Measurements from ENCODE around the gene TNP2. TPM values are rescaled to one million over a fixed set of nuclear protein-coding genes. Genes with fewer than 3 reads are reported as not detected.

TNP2 gene
- total RNA-seq, 1 experiment from 2014 or later: not detected

- TF ChIP-seq ZNF274 (IDR thresholded peaks at IDR 0.05; ENCODE audit: low read depth, low read length): no peak
- TF ChIP-seq SIN3A (IDR thresholded peaks at IDR 0.05; ENCODE audit: low read depth): no peak
- no peak for TF ChIP-seq FOSL1 (IDR thresholded peaks at IDR 0.05; ENCODE audit: low read depth)
- TF ChIP-seq EZH2 (IDR thresholded peaks at IDR 0.05): no peak
- no peak for TF ChIP-seq SRF (IDR thresholded peaks at IDR 0.05; ENCODE audit: low read depth)
- no peak for TF ChIP-seq CEBPB (IDR thresholded peaks at IDR 0.05; ENCODE audit: low read depth)
- no peak for TF ChIP-seq POLR2AphosphoS5 (IDR thresholded peaks at IDR 0.05; ENCODE audit: low read depth, low read length)
- TF ChIP-seq ATF3 (IDR thresholded peaks at IDR 0.05): no peak
- no peak for TF ChIP-seq ELF1 (IDR thresholded peaks at IDR 0.05; ENCODE audit: borderline replicate concordance, low read depth)
- TF ChIP-seq JUND (IDR thresholded peaks at IDR 0.05): no peak
- TF ChIP-seq EZH2phosphoT487 (IDR thresholded peaks at IDR 0.05; ENCODE audit: borderline replicate concordance): no peak
- no peak for TF ChIP-seq ZFX (IDR thresholded peaks at IDR 0.05)
- TF ChIP-seq EGR1 (IDR thresholded peaks at IDR 0.05; ENCODE audit: low read depth): no peak
- TF ChIP-seq SP1 (IDR thresholded peaks at IDR 0.05; ENCODE audit: low read depth): no peak
- TF ChIP-seq REST (IDR thresholded peaks at IDR 0.05; ENCODE audit: low read depth): no peak
- no peak for TF ChIP-seq POLR2A (IDR thresholded peaks at IDR 0.05; ENCODE audit: borderline replicate concordance, extremely low read depth, insufficient read depth, insufficient read length)
- no peak for TF ChIP-seq ZBTB33 (IDR thresholded peaks at IDR 0.05; ENCODE audit: extremely low read depth, insufficient replicate concordance, low read length)
- no peak for TF ChIP-seq YY1 (IDR thresholded peaks at IDR 0.05; ENCODE audit: extremely low read depth, insufficient replicate concordance, low read depth, low read length)
- CTCF ChIA-PET: no interaction called here
- Histone ChIP-seq H3K79me2 (ENCODE audit: insufficient read depth, low read length) (no peaks in the 10 kb centered on the region), H3K9me3 (ENCODE audit: control insufficient read depth in 1 of 2, insufficient read depth in 1 of 2, low read depth in 1 of 2, low read length in 2 of 2) (no peaks in the 10 kb centered on the region), H3K36me3 (ENCODE audit: control insufficient read depth in 1 of 2, insufficient read depth in 2 of 2, low read length in 2 of 2) (no peaks in the 10 kb centered on the region), H3K9ac (ENCODE audit: low read length) (no peak overlapping the region), H3K4me2 (ENCODE audit: low read length) (no peak overlapping the region), H3K4me1 (ENCODE audit: control insufficient read depth in 1 of 2, insufficient read depth in 2 of 2, low read length in 2 of 2) (peaks cover 2 to 3% of the 10 kb centered on the region in 2 experiments; a peak in 2 of 4 replicates), H3K9me2 (ENCODE audit: insufficient read depth) (no peaks in the 10 kb centered on the region), H3K27me3 (ENCODE audit: insufficient read depth, low read length) (no peaks in the 10 kb centered on the region), H3K27ac (ENCODE audit: low read depth, low read length) (no peak overlapping the region), H3K4me3 (replicated peaks in 1 of 2; ENCODE audit: low read depth in 1 of 2, low read length in 2 of 2) (no peak overlapping the region), H4K20me1 (ENCODE audit: insufficient read depth) (no peaks in the 10 kb centered on the region), H2AFZ (ENCODE audit: low read depth, low read length, poor library complexity, severe bottlenecking) (no peak overlapping the region)
- DNase-seq (ENCODE audit: low read depth, low spot score): no peak
- no TSS peak for BruUV-seq (replicated peaks)
- ATAC-seq: no peak
- RAD21 ChIA-PET (ENCODE audit: low non-redundant PET in 1 of 2, low total read pairs in 2 of 2, uncharacterized antibody in 2 of 2, unreplicated experiment in 2 of 2): no interaction called here
- POLR2A ChIA-PET: no interaction called here
- intact Hi-C loops (cut with micrococcal nuclease): no loop called here
Observed at GRCh38 chr16:11224894-11225676, 44.0 kb downstream of the TNP2 start.
